ENCODE results near the gene WWC1.
"Not testable (repeated sequence)": the region's sequence is repeated elsewhere in the genome, so short reads cannot be mapped to it uniquely, and the experiment has no call there.

The WWC1 gene

DNA sequence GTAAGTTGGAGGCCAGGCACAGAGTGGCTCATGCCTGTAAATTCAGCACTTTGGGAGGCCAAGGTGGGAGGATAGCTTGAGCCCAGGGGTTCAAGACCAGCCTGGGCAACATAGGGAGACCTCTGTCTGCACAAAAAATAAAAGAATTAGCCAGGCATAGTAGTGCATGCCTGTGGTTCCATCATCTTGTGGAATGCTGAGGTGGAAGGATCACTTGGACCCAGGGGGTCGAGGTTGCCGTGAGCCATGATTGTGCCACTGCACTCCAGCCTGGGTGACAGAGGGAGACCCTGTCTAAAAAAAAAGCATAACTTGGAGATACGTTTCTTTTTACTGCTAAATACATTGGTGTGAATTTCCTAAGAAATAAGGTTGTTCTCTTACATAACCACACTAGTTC, 19.1 kb downstream of the WWC1 start:
- DNase-seq: not testable (repeated sequence)

GRCh38 chr5:168311061-168311566, 19.7 kb downstream of the WWC1 start:
- peak; percentile 86 for DNase-seq

GRCh38 chr5:168312606-168313295, 21.3 kb downstream of the WWC1 start:
- no peak for DNase-seq

- DNase-seq: no peak
Measured at GRCh38 chr5:168313596-168314204, 22.3 kb downstream of the WWC1 start.

GRCh38 chr5:168314735-168315411, 23.4 kb downstream of the WWC1 start:
- peak; percentile 59 for DNase-seq

- DNase-seq: no peak
Measured at GRCh38 chr5:168315416-168316138, 24.1 kb downstream of the WWC1 start.

DNA sequence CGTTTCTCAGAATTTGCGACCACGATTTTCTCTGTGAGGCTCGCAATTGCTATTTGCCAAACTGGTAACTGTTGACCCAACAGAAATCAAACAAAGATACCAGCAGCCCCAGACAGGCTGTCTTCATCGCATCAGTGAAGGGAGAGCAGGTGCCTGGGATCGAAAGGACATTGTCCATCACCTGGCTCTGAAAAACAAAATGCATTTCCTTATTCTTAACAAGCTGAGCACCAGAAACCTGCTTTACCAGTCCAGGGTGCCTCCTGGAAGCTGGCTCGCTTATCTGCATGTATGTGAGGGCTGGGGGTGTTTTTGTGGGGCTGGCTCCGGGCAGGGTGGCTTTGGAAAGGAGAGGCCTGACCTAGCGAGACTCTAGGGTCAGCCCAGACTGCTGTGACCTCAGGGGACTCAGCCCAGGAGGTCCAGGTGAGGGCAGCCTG, 24.7 kb downstream of the WWC1 start:
- DNase-seq: peak; percentile 96

- no peak for DNase-seq
Measured at GRCh38 chr5:168317096-168317520, 25.7 kb downstream of the WWC1 start.

- peak; percentile 93 for DNase-seq
Measured at GRCh38 chr5:168317521-168318147, 26.2 kb downstream of the WWC1 start.

- DNase-seq: no peak
Measured at GRCh38 chr5:168318240-168318639, 26.8 kb downstream of the WWC1 start.

- DNase-seq: no peak
Measured at GRCh38 chr5:168319774-168320173, 28.3 kb downstream of the WWC1 start.

GRCh38 chr5:168320805-168321204, 29.4 kb downstream of the WWC1 start:
- no peak for DNase-seq

GRCh38 chr5:168324859-168325630, 33.6 kb downstream of the WWC1 start:
- peak; percentile 41 for DNase-seq

- DNase-seq: no peak
Measured at GRCh38 chr5:168327019-168327421, 35.6 kb downstream of the WWC1 start.

GRCh38 chr5:168327451-168327850, 36.0 kb downstream of the WWC1 start:
- peak; percentile 19 for DNase-seq

DNA sequence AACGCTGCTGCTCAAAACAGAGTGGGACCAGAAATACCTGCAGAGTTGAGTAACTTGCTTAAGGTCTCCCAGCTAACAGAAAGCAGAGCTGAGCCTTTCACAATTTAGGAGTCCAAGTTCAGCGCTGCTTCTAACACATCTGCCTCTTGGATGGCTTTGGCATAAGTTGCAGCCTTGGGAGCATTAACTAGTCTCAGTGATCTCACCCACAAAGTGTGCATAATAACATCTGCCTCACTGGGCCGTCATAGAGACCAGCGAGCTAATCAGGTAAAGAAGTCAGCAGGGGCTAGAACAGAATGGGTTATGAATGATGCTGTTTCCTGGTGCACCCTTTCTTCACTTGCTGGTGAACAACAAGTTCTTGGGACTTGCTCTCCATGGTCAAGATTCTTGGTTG, 36.5 kb downstream of the WWC1 start:
- no peak for DNase-seq

GRCh38 chr5:168328814-168329213, 37.4 kb downstream of the WWC1 start:
- peak; percentile 75 for DNase-seq

- no peak for DNase-seq
Measured at GRCh38 chr5:168329302-168329701, 37.9 kb downstream of the WWC1 start.

- DNase-seq: no peak
Measured at GRCh38 chr5:168332042-168332441, 40.6 kb downstream of the WWC1 start.

GRCh38 chr5:168334280-168334679, 42.8 kb downstream of the WWC1 start:
- no peak for DNase-seq

- no peak for DNase-seq
Measured at GRCh38 chr5:168334695-168335094, 43.2 kb downstream of the WWC1 start.

GRCh38 chr5:168337361-168337760, 45.9 kb downstream of the WWC1 start:
- no peak for DNase-seq
